ENCODE results near the gene SLC9B2.
A peak's percentile ranks its signal among the peaks of the same experiment; 100 is the strongest.

The SLC9B2 gene

GRCh38 chr4:103032574-103032973, 44.0 kb downstream of the SLC9B2 start:
- no peak for DNase-seq (ENCODE audit: low read depth, low spot score)
- no peak overlapping the region for H3K4me3 ChIP-seq (ENCODE audit: low read depth, low read length)
- POLR2A ChIA-PET = no interaction called here
- CTCF ChIA-PET = interaction anchor here (0.6 to 1.7 kb wide), 6 partner anchors 10 to 604 kb away, joined by 3 to 5 read pairs (median 4); no protein-coding TSS in a partner anchor
- TF ChIP-seq, protein P1, sequence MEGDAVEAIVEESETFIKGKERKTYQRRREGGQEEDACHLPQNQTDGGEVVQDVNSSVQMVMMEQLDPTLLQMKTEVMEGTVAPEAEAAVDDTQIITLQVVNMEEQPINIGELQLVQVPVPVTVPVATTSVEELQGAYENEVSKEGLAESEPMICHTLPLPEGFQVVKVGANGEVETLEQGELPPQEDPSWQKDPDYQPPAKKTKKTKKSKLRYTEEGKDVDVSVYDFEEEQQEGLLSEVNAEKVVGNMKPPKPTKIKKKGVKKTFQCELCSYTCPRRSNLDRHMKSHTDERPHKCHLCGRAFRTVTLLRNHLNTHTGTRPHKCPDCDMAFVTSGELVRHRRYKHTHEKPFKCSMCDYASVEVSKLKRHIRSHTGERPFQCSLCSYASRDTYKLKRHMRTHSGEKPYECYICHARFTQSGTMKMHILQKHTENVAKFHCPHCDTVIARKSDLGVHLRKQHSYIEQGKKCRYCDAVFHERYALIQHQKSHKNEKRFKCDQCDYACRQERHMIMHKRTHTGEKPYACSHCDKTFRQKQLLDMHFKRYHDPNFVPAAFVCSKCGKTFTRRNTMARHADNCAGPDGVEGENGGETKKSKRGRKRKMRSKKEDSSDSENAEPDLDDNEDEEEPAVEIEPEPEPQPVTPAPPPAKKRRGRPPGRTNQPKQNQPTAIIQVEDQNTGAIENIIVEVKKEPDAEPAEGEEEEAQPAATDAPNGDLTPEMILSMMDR (IDR thresholded peaks at IDR 0.05; ENCODE audit: insufficient read depth, low read length, missing control alignments) = peak; percentile 46

- TF ChIP-seq, protein P1 (IDR thresholded peaks at IDR 0.05; ENCODE audit: insufficient read depth, low read length, missing control alignments) = no peak
- no peak overlapping the region for H3K4me3 ChIP-seq (ENCODE audit: low read depth, low read length)
- no peak for DNase-seq (ENCODE audit: low read depth, low spot score)
- ChIA-PET CTCF (no interaction called here), POLR2A (no interaction called here)
Measured at GRCh38 chr4:103030791-103031190, 45.8 kb downstream of the SLC9B2 start.

- ChIA-PET CTCF (interaction anchor here (0.8 to 1.6 kb wide), 3 partner anchors 13 to 408 kb away, joined by 3 to 4 read pairs (median 3); no protein-coding TSS in a partner anchor), POLR2A (no interaction called here)
- no peak for DNase-seq (ENCODE audit: low read depth, low spot score)
- TF ChIP-seq, protein P1 (IDR thresholded peaks at IDR 0.05; ENCODE audit: insufficient read depth, low read length, missing control alignments) = no peak
- no peak overlapping the region for H3K4me3 ChIP-seq (ENCODE audit: low read depth, low read length)
Measured at GRCh38 chr4:103029300-103029699, 47.3 kb downstream of the SLC9B2 start.

DNA sequence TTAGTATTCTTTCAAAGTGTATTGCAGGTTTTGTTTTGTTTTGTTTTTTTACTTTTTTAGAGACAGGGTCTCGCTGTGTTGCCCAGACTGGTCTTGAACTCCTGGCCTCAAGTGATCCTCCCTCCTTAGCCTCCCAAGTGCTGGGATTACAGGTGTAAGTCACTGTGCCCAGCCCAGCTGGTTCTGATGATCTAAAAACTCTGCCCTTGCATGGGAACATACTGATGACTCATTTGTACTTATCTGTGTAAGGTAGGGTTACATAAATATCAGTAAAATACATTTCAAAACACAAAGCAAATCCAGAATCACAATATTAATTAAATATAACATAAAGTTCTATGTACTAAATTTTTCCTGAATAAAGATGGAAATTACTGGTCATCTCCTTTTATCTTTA, 49.7 kb downstream of the SLC9B2 start:
- ChIA-PET POLR2A (no interaction called here), CTCF (interaction anchor here (1.9 kb wide), 1 partner anchor 73 kb away, joined by 6 read pairs; the partner anchor contains the start of gene BDH2)
- H3K4me3 ChIP-seq (ENCODE audit: low read depth, low read length) = no peak overlapping the region
- TF ChIP-seq, protein P1 (IDR thresholded peaks at IDR 0.05; ENCODE audit: insufficient read depth, low read length, missing control alignments) = no peak
- DNase-seq (ENCODE audit: low read depth, low spot score) = no peak

- POLR2A ChIA-PET = no interaction called here
- CTCF ChIA-PET = no interaction called here
- TF ChIP-seq, protein P1 (IDR thresholded peaks at IDR 0.05; ENCODE audit: insufficient read depth, low read length, missing control alignments) = no peak
Measured at GRCh38 chr4:103024996-103025395, 51.6 kb downstream of the SLC9B2 start.

DNA sequence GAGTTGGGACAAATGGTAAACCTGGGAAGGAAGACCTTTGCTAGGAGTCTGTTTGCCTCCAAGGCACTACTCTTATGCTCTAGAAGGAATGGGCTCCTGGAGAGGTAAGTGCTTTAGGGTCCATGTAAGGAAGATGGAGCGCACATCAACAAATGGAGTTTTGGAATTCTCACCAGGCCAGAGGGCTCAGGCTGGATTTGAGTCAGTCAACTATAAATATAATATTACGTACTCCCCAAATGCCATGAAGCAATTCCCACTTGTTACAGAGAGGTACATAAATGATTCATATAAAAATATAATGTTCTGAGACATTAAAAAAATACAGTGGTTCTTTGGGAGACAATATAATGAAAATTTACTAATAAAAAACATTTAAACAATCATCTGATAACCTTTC, 55.4 kb downstream of the SLC9B2 start:
- no peak for DNase-seq (ENCODE audit: low read depth, low spot score)
- no peak overlapping the region for H3K4me3 ChIP-seq (ENCODE audit: low read depth, low read length)
- ChIA-PET POLR2A (no interaction called here), CTCF (interaction anchor here (0.5 kb wide), 1 partner anchor 26 kb away, joined by 3 read pairs; no protein-coding TSS in a partner anchor)
- TF ChIP-seq, protein P1 (IDR thresholded peaks at IDR 0.05; ENCODE audit: insufficient read depth, low read length, missing control alignments) = no peak

More at GRCh38 chr4:103024996-103025395, 51.6 kb downstream of the SLC9B2 start:
- DNase-seq (ENCODE audit: low read depth, low spot score) = no peak
- H3K4me3 ChIP-seq (ENCODE audit: low read depth, low read length) = no peak overlapping the region
